HG02981 (cell line): ENCODE data around the gene TNFSF10.
"Not testable (repeated sequence)": the region's sequence is repeated elsewhere in the genome, so short reads cannot be mapped to it uniquely, and the experiment has no call there.

Experiments
- ATAC-seq: cut with Tn5 transposase; IDR thresholded peaks from one replicate; pipeline ENCODE4 v1.9.1; 2021; ENCODE audit warnings: mild to moderate bottlenecking, moderate library complexity; ENCODE audit not compliant: unreplicated experiment

Gene TNFSF10

GRCh38 chr3:172522871-172523818 lies at the start of gene TNFSF10:
Gene TNFSF10, minus strand, starts transcription at chr3:172523430. Its CDS starts 46 bp downstream, at chr3:172523384.
- peak; percentile 82 for ATAC-seq

DNA sequence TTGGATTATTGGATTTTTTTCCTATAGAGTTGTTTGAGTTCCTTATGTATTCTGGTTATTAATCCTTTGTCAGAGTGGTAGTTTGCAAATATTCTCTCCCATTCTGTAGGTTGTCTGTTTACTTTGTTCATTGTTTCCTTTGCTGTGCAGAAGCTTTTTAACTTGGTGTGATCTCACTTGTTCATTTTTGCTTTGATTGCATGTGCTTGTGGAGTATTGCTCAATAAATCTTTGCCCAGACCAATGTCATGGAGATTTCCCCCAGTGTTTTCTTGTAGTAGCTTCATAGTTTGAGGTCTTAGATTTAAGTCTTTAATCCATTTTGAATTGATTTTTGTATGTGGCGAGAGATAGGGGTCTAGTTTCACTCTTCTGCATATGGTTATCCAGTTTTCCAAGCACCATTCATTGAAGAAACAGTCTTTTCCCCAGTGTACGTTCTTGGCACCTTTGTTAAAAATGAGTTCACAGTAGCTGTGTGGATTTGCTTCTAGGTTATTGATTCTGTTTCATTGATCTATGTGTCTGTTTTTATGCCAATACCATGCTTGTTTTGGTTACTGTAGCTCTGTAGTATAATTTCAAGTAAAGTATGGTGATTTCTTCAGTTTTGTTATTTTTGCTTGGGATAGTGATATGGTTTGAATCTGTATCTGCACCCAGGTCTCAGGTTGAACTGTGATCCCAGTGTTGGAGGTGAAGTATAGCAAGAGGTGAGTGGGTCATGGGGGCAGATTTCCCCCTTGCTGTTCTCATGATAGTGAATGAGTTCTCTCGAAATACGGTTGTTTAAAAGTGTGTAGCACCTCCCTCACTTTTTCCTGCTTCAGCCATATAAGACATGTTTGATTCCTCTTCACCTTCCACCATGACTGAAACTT lies 46.1 kb upstream of the TNFSF10 start:
- no peak for ATAC-seq

DNA sequence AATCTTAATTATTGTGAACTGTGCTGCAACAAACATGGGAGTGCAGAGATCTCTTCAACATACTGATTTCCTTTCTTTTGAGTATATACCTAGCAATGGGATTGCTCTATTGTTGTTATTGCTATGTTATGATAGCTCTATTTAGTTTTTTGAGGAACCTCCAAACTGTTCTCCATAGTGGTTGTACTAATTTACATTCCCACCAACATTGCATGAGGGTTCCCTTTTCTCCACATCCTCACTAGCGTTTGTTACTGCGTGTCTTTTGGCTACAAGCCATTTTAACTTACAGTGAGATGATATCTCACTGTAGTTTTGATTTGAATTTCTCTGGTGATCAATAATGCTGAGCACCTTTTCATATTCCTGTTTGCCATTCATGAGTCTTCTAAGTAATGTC lies 45.5 kb upstream of the TNFSF10 start:
- no peak for ATAC-seq

- not testable (repeated sequence) for ATAC-seq
Measured at GRCh38 chr3:172566785-172567184, 43.6 kb upstream of the TNFSF10 start.

DNA sequence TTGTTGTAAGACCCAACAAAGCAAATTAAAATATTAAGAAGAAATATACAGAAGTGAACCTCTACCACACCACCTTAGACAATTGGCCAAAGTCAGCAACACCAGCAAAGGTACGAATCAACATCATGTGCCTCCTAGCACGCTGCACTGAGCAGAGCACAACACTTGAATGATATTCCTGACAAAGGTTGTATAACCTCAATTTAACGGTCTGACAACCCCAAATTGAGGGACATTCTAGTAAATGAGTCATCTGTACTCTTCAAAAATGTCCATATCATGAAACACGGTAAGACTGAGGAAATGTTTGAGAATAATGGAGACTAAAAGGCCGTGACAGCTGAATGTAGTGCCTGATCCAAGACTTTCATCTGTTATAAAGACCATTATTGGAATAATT lies 41.3 kb upstream of the TNFSF10 start:
- ATAC-seq, result no peak

- peak; percentile 83 for ATAC-seq
Measured at GRCh38 chr3:172562871-172563865, 39.9 kb upstream of the TNFSF10 start.

- ATAC-seq, result peak; percentile 4
Measured at GRCh38 chr3:172561897-172562640, 38.8 kb upstream of the TNFSF10 start.

- no peak for ATAC-seq
Measured at GRCh38 chr3:172560586-172560985, 37.4 kb upstream of the TNFSF10 start.

DNA sequence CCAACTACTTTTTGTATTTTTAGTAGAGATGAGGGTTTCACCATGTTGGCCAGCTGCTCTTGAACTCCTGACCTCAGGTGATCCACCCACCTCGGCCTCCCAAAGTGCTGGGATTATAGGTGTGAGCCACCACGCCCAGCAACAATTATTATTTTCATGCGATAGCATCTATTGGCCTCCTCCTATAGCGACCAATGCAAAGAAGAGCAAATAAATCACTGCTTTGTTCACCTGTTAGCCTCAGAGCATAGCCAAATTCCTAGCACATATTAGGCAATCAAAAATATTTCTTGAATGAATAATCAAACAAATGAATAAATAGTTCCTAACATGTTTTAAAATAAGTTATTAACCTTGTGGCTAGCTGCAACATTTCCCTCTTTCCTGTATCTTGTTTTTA lies 36.8 kb upstream of the TNFSF10 start:
- ATAC-seq, result no peak

DNA sequence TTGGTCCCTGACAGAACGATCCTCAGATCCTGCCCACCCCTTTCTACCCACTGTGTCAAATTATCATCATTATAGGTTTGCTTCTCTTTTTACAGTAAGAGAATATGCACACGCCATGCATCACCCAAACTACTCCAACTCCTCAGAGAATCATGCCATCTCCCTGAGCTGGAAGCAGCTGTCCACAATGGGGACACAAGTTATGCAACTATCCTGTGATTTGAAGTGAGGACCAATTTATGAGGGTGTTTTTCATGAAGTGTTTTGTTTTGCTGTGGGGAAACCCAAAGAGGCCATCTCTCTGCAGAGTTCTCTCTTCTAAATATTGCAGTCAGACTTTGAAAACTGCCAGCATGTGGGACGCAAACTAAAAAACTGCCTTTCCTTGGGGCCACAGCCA lies 35.8 kb upstream of the TNFSF10 start:
- ATAC-seq, result no peak

GRCh38 chr3:172557515-172558220 lies 34.4 kb upstream of the TNFSF10 start:
- no peak for ATAC-seq

- no peak for ATAC-seq
Measured at GRCh38 chr3:172553526-172554252, 30.5 kb upstream of the TNFSF10 start.

DNA sequence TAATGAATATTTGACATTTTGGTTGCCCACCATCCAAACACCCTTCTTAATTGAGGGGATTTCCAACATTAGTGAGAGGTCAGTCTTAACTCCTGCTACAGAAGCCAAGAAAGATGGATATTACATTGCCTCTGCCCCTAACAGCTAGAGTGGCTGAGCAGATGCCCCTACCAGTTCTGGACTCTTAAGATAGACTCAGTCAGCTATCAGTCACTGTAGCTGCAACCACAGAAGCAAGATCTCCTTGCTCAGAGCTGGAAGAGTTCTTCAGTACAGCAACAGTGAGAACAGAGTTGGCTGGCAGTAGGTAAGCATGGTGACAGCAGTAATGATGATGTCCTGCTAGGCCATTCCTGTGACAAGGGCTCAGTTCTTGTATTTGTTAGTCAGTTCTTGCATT lies 29.4 kb upstream of the TNFSF10 start:
- no peak for ATAC-seq

DNA sequence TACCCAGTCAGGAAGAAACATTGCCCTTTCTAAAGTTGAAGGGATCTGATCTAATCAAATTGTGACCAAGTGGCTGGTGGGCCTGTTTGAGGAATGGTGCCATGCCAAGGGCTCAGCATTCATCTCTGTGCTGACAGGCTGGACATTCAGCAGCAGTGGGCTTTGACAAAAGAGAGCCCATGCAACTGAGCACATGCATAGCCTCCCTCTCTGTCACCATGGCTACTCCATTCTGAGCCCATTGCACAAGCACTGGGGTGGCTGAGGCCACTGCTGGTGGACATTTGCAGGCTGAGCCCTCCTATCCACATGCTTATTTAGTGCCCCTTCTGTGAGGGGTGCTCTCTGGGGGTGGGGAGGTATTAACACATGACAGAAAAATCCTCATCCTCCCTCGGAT lies 28.6 kb upstream of the TNFSF10 start:
- no peak for ATAC-seq

DNA sequence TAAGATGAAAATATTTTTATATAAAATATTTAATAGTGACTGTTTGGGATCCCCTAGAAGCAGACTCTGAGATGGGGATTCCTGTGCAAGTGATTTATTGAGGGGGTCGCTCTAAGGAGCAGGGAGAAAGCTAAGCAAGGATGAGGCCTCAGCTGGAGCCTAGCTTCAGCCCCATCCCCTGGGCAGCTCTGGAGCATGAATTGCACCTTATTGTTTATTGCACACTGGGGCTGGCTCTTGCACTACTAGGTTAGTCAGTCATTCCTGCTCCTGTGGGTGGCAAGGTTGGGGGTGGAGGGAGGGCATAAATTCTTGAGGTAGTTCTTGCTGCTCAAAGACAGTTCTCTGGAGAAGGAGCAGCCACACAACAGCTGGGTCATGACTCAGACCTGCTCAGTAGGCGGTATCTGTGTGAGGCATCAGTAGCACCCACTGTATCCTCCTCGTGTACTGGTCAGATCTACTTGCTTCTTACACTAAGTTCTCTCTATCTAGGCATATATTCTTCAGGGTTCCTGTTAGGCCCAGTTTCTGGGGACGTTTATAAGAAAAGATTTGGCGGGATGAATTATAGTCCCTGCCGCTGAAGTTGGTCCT lies 27.2 kb upstream of the TNFSF10 start:
- ATAC-seq, result peak; percentile 67

GRCh38 chr3:172549144-172549543 lies 25.9 kb upstream of the TNFSF10 start:
- ATAC-seq, result no peak

GRCh38 chr3:172546628-172547214 lies 23.5 kb upstream of the TNFSF10 start:
- no peak for ATAC-seq

- no peak for ATAC-seq
Measured at GRCh38 chr3:172546105-172546504, 22.9 kb upstream of the TNFSF10 start.
